GM12878 (cell line): ENCODE results near the gene SLC17A8. TPM values are rescaled to one million over a fixed set of nuclear protein-coding genes. Genes with fewer than 3 reads are reported as not detected.

Experiments
- ATAC-seq: fragments of 200-7000 bp; cut with Tn5 transposase; 3 replicates; pipeline ENCODE4 v1.9.1; 2020; ENCODE audit warnings: mild to moderate bottlenecking, moderate library complexity
- BruUV-seq: library from RNA; stranded (reverse); fragments of 400-500 nt; replicated peaks from 2 replicates; lab custom pipeline; 2021; lab: Mats Ljungman, UMichigan
- CTCF ChIA-PET: fragments of 300-600 bp; sonication (Branson Sonifier 250); formaldehyde crosslinking; extraction: SDS; loops from one replicate; lab custom pipeline; 2021; ENCODE audit warnings: inconsistent platforms; lab: Yijun Ruan, JAX
- POLR2A ChIA-PET: fragments of 350-600 bp; formaldehyde crosslinking; extraction: SDS; loops from one replicate; lab custom pipeline; 2021; ENCODE audit warnings: inconsistent platforms; lab: Charles Lee
- RAD21 ChIA-PET: fragments of 300-600 bp; sonication (Branson Sonifier 250); formaldehyde crosslinking; loops from one replicate; lab custom pipeline; 2023; ENCODE audit warnings: antibody characterized with exemption; ENCODE audit not compliant: unreplicated experiment; lab: Charles Lee
- SMC1A ChIA-PET: fragments of 300-600 bp; sonication (Branson Sonifier 250); formaldehyde crosslinking; loops from one replicate; lab custom pipeline; 2023; ENCODE audit not compliant: unreplicated experiment, uncharacterized antibody; lab: Charles Lee
- DNase-seq: peaks from one replicate; pipeline ENCODE4 v3.0.0-alpha.2; 2011; ENCODE audit warnings: low read depth, low spot score
- FAIRE-seq: peaks from 3 replicates; lab custom pipeline; 2011; peaks lifted over from hg19 to GRCh38; lab: Jason Lieb, UNC
- H2AFZ ChIP-seq: 2 replicates; pipeline ENCODE4 v1.6.0; 2011; ENCODE audit warnings: low read depth, low read length, control low read depth; ENCODE audit not compliant: control insufficient read depth
- H3K27ac ChIP-seq: 2 replicates; pipeline ENCODE4 v1.5.1; 2011; ENCODE audit warnings: control low read depth; ENCODE audit not compliant: control insufficient read depth, insufficient read depth
- H3K27me3 ChIP-seq, 2 experiments: replicated peaks in 1 of 2; 2 replicates each; pipeline versions ENCODE4 v1.6.0 to v1.6.1; 2011; ENCODE audit warnings: low read length in 1 of 2; ENCODE audit not compliant: control insufficient read depth in 2 of 2, insufficient read depth in 2 of 2
- H3K36me3 ChIP-seq, 2 experiments: 2 replicates each; pipeline ENCODE4 v1.5.1; 2011; ENCODE audit warnings: low read length in 1 of 2; ENCODE audit not compliant: control insufficient read depth in 2 of 2, insufficient read depth in 2 of 2
- H3K4me1 ChIP-seq: 2 replicates; pipeline ENCODE4 v1.6.1; 2011; ENCODE audit warnings: mild to moderate bottlenecking, low read length, moderate library complexity, mixed read lengths; ENCODE audit not compliant: control insufficient read depth, insufficient read depth
- H3K4me2 ChIP-seq: 2 replicates; pipeline ENCODE4 v1.6.0; 2011; ENCODE audit warnings: control low read depth; ENCODE audit not compliant: control insufficient read depth, insufficient read depth
- H3K4me3 ChIP-seq: fragments of 200-600 bp; sonication (generic); 2 replicates; pipeline ENCODE4 v1.5.1; 2016
- H3K79me2 ChIP-seq: 2 replicates; pipeline ENCODE4 v1.6.0; 2011; ENCODE audit warnings: low read length; ENCODE audit not compliant: control insufficient read depth, insufficient read depth
- H3K9ac ChIP-seq: 2 replicates; pipeline ENCODE4 v1.8.0; 2011; ENCODE audit warnings: low read length, control low read depth, mixed read lengths; ENCODE audit not compliant: control insufficient read depth, insufficient read depth
- H3K9me3 ChIP-seq: replicated peaks from 3 replicates; pipeline ENCODE4 v1.5.1; 2011; ENCODE audit warnings: mild to moderate bottlenecking, low read length; ENCODE audit not compliant: control insufficient read depth, insufficient read depth
- H4K20me1 ChIP-seq: 2 replicates; pipeline ENCODE4 v1.6.0; 2011; ENCODE audit not compliant: control insufficient read depth, insufficient read depth
- BCL11A ChIP-seq: IDR thresholded peaks from 2 replicates; pipeline ENCODE4 v1.6.1; 2011; ENCODE audit warnings: low read depth, low read length
- CHD4 ChIP-seq: fragments of 200-600 bp; sonication (generic); IDR thresholded peaks from 2 replicates; pipeline ENCODE4 v1.6.1; 2016; ENCODE audit warnings: mild to moderate bottlenecking
- CREB1 ChIP-seq: IDR thresholded peaks from 2 replicates; pipeline ENCODE4 v1.6.1; 2012; ENCODE audit warnings: low read depth, mild to moderate bottlenecking, inconsistent platforms
- FOXM1 ChIP-seq: IDR thresholded peaks from 2 replicates; pipeline ENCODE4 v1.6.1; 2012; ENCODE audit warnings: low read depth, mild to moderate bottlenecking, inconsistent platforms, low read length, moderate library complexity
- GABPA ChIP-seq: IDR thresholded peaks from 2 replicates; pipeline ENCODE4 v1.6.1; 2014; ENCODE audit warnings: antibody characterized with exemption, low read depth, mild to moderate bottlenecking, inconsistent platforms
- HDAC6 ChIP-seq: fragments of 200-600 bp; sonication (generic); IDR thresholded peaks from one replicate; pipeline ENCODE4 v1.8.0; 2017; ENCODE audit warnings: antibody characterized with exemption; ENCODE audit not compliant: unreplicated experiment
- KDM1A ChIP-seq: fragments of 200-600 bp; sonication (generic); IDR thresholded peaks from 2 replicates; pipeline ENCODE4 v1.6.1; 2016; ENCODE audit warnings: borderline replicate concordance
- MTA2 ChIP-seq: fragments of 450-650 bp; IDR thresholded peaks from 2 replicates; pipeline ENCODE4 v1.6.1; 2016; ENCODE audit warnings: low read depth, mild to moderate bottlenecking, moderate library complexity
- NBN ChIP-seq: fragments of 450-650 bp; IDR thresholded peaks from 2 replicates; pipeline ENCODE4 v1.6.1; 2016
- NFXL1 ChIP-seq: fragments of 450-650 bp; IDR thresholded peaks from 2 replicates; pipeline ENCODE4 v1.6.1; 2017; ENCODE audit warnings: antibody characterized with exemption, mild to moderate bottlenecking, borderline replicate concordance
- PBX3 ChIP-seq: IDR thresholded peaks from 2 replicates; pipeline ENCODE4 v1.6.1; 2011; ENCODE audit warnings: mild to moderate bottlenecking, low read depth, low read length, moderate library complexity; ENCODE audit not compliant: insufficient replicate concordance
- PKNOX1 ChIP-seq: fragments of 450-650 bp; IDR thresholded peaks from 2 replicates; pipeline ENCODE4 v1.6.1; 2016; ENCODE audit warnings: mild to moderate bottlenecking
- SIN3A ChIP-seq: IDR thresholded peaks from 2 replicates; pipeline ENCODE4 v1.6.1; 2012; ENCODE audit warnings: low read depth, low read length, improper control_type of control experiment
- SMC3 ChIP-seq: IDR thresholded peaks from 2 replicates; pipeline ENCODE4 v1.6.1; 2011; ENCODE audit warnings: low read length, improper control_type of control experiment, borderline replicate concordance
- SUZ12 ChIP-seq: fragments of 200-600 bp; sonication (generic); IDR thresholded peaks from one replicate; pipeline ENCODE4 v1.6.1; 2018; ENCODE audit warnings: antibody characterized with exemption, mild to moderate bottlenecking; ENCODE audit not compliant: unreplicated experiment
- TARDBP ChIP-seq: IDR thresholded peaks from 2 replicates; pipeline ENCODE4 v1.6.1; 2016; ENCODE audit warnings: borderline replicate concordance
- ZNF24 ChIP-seq: fragments of 450-650 bp; IDR thresholded peaks from 2 replicates; pipeline ENCODE4 v1.6.1; 2017; ENCODE audit warnings: antibody characterized with exemption, mild to moderate bottlenecking
- ZSCAN29 ChIP-seq: fragments of 450-650 bp; IDR thresholded peaks from 2 replicates; pipeline ENCODE4 v1.6.1; 2017; ENCODE audit warnings: mild to moderate bottlenecking, moderate library complexity
- ZZZ3 ChIP-seq: IDR thresholded peaks from 2 replicates; pipeline ENCODE4 v1.6.1; 2011; ENCODE audit warnings: low read depth; ENCODE audit not compliant: control insufficient read depth, insufficient read length
- WGBS: methylation state at CpG from one replicate; pipeline ENCODE4 v1.1.6; 2016; ENCODE audit warnings: low lambda C conversion rate; ENCODE audit not compliant: insufficient replicate concordance, insufficient coverage; ENCODE audit errors: missing lambda C conversion rate; 5-methylcytosine and 5-hydroxymethylcytosine counted together
- in situ Hi-C: fragments of 300-500 bp; cut with MboI; formaldehyde crosslinking; loops from 9 replicates; pipeline ENCODE4 v1.14.3; 2018; ENCODE audit warnings: mixed read lengths
- intact Hi-C: fragments of 100-400 bp; cut with micrococcal nuclease; formaldehyde crosslinking; loops from one replicate; pipeline ENCODE4 v1.14.2; 2022; ENCODE audit not compliant: unreplicated experiment
- polyA plus RNA-seq, 11 experiments: library from polyadenylated mRNA; depleted of rRNA in 4 of 11; unstranded in 6 of 11; stranded (reverse) in 5 of 11; fragments of >200 nt; fragmentation: Nextera tagmentation in 4 of 11; fragmentation: Illumina TruSeq in 1 of 11; extraction: Ambion mirVana in 4 of 11; extraction: Trizol in 1 of 11; gene quantifications; 1 replicate in 1 of 11; 2 replicates in 10 of 11; pipeline versions ENCODE4 v1.2.1 to v1.2.3, GENCODE V29; 2011 to 2016; ENCODE audit warnings: inconsistent platforms in 2 of 11, missing spikeins in 2 of 11, low read depth in 1 of 11
- total RNA-seq, 4 experiments: library from RNA; depleted of rRNA in 3 of 4; stranded (reverse); fragments of >200 nt in 3 of 4; fragmentation: Illumina TruSeq in 1 of 4; extraction: Trizol in 1 of 4; gene quantifications; 2 replicates each; pipeline versions ENCODE4 v1.2.1 to v1.2.3, GENCODE V29; 2013 to 2021

Gene SLC17A8
- total and polyA plus RNA-seq, 10 of the 15 experiments (the other 5 are each of a cell fraction or from before 2014, with no cell fraction given), result 0.18 TPM; not detected in 9

GRCh38 chr12:100372853-100373640 is 16.2 kb downstream of the SLC17A8 start (continued):
- TF ChIP-seq GABPA (no peak), SUZ12 (no peak), HDAC6 (no peak), ZNF24 (no peak), CREB1 (no peak), SMC3 (no peak), BCL11A (no peak), ZZZ3 (no peak)

GRCh38 chr12:100375038-100375735 is 18.3 kb downstream of the SLC17A8 start:
- 34% methylated on average over 12 of the region's 12 CpGs for WGBS
- Histone ChIP-seq H3K4me1 (no peaks in the 10 kb centered on the region), H3K4me2 (no peak overlapping the region), H3K27ac (no peak overlapping the region), H3K9me3 (no peaks in the 10 kb centered on the region), H3K4me3 (no peak overlapping the region), H4K20me1 (no peaks in the 10 kb centered on the region), H2AFZ (no peak overlapping the region), H3K36me3 (no peaks in the 10 kb centered on the region), H3K9ac (no peak overlapping the region), H3K27me3 (no peaks in the 10 kb centered on the region), H3K79me2 (no peaks in the 10 kb centered on the region)
- ATAC-seq (no peak), FAIRE-seq (no peak), DNase-seq (no peak)
- in situ Hi-C loops (no loop called here), intact Hi-C loops (no loop called here)
- no peak for TF ChIP-seq KDM1A
- TF ChIP-seq TARDBP, result no peak
- no peak for TF ChIP-seq ZNF24
- no peak for TF ChIP-seq FOXM1
- TF ChIP-seq PBX3, result no peak
- TF ChIP-seq SIN3A, result no peak
- TF ChIP-seq PKNOX1, result no peak
- TF ChIP-seq ZSCAN29, result no peak
- TF ChIP-seq ZZZ3, result no peak
- TF ChIP-seq NFXL1, result no peak
- TF ChIP-seq NBN, result no peak
- no peak for TF ChIP-seq CHD4
- TF ChIP-seq MTA2, result no peak
- BruUV-seq, result no TSS peak
- SMC1A ChIA-PET, result no interaction called here
- CTCF ChIA-PET, result interaction anchor here (1.7 kb wide), 1 partner anchor 30 kb away, joined by 5 read pairs; no protein-coding TSS in a partner anchor
- RAD21 ChIA-PET, result no interaction called here
- POLR2A ChIA-PET, result no interaction called here
